Cortex of kidney (tissue), 1 donor: ENCODE measurements around the gene SMIM45.

Source experiments
- DNase-seq: peaks from one replicate; lab custom pipeline; 2025; lab: John Stamatoyannopoulos, UW

SMIM45 gene

GRCh38 chr22:41951898-41952474 lies at the start of gene SMIM45:
Gene SMIM45, plus strand, starts transcription at chr22:41952150.
- DNase-seq: no peak

DNA sequence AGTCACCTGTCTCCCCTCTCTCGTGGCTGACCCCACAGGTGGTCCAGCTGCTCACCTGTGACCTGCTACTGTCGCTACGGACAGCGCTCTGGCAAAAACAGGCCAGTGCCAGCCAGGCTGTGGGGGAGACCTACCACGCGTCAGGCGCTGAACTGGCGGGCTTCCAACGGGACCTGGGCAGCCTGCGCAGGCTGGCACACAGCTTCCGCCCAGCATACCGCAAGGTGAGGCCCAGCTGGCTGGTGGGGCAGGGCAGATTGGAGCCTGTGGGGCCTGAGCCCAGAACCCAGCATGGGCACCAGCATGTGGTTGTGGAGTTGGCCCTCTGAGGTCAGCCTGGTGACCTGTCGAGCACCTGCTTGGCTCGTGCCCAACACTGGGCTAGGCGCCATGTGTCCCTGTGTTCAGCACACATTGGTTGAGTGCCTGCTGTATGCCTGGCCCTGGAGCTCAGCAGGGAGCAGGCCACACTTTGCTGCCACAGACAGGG lies 49.0 kb upstream of the SMIM45 start:
- DNase-seq: no peak

DNA sequence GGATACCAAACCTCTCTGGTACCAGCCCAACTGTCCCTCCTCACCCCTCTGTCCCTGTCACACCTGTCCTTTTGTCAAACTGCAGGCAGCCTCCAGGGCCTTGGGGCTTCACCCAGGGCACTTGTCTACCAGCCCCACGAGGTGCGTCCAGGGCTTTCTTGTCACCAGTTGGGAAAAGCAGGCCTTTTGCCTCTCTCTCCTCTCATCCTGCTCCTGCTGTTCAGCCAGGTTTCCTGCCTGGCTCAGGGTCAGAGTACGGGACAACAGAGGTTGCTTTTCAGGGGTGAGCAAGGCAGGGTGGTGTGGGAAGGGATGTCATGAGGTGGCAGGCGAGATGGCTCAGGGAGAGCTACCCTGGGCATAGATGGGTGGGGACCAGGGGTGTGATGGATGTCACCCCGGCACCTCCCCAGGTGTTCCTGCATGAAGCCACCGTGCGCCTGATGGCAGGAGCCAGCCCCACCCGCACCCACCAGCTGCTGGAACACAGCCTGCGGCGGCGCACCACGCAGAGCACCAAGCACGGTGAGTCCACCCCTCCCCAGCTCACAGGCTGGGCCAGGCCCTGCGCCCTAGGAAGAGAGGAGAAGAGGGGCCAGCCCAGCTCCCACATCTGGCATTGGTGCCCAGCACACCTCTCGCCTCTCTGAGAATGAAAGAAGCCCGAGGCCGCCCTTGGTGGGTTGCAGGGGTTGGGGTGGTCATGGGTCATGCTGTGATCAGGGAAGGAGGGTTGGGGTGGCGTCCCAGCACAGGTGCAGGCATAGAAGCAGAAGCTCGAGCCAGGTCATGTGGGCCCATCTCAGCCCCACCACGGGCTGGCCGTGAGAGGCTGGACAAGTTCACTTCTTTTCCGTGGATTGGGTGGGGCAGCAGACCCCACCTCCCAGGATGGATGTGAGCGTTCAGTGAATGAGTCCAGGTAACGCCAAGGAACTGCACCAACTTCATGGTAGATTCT lies 47.2 kb upstream of the SMIM45 start:
- no peak for DNase-seq

DNA sequence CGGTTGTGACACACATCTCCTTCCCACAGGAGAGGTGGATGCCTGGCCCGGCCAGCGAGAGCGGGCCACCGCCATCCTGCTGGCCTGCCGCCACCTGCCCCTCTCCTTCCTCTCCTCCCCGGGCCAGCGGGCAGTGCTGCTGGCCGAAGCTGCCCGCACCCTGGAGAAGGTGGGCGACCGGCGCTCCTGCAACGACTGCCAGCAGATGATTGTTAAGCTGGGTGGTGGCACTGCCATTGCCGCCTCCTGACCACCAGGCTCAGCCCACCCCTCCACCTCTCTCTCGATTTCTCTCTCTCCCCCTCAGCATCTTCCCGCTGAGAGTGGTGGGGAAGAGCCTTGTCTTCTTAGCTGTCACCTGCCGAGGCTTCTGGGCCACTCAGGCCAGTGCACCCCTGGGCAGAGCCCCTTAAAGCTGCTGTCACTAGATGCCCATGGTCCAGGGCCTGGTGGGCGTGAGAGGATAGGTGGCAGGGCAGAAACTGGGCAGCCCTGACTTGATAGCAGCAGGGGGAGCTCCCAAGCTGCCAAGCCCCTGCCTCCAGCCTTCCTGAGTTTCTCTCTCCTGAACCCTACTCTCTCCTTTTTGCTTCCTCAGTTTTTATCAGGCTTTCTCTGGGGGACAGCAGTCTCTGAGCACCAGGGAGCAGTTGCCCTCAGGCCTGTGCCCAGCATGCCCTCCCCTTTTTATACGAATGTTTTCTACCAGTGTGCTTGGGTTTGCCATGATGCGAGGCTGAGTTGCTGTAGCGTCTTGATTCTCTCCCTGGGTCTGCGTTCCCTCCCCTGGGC lies 46.3 kb upstream of the SMIM45 start:
- DNase-seq: no peak

DNA sequence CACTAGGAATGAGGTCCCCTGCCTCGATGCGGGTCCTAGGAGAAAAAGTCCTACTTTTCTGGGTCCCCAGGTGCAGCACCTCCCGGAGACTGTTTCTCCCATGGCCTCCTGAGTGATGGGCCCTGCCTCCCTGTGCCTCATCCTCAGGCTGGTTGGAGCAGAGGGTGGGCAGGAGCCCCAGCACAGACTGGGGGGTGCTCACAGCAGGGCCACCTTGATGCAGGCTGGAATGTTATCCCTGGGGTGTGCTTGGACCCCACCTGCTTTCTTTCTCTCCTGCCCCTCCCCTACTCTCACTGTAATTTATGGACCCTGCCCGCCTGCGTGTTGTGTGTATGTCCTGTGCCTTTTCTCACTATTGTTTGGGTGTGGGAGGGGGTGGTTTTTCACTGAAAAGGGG lies 45.1 kb upstream of the SMIM45 start:
- no peak for DNase-seq

- no peak for DNase-seq
Observed at GRCh38 chr22:41907436-41908401, 44.2 kb upstream of the SMIM45 start.

DNA sequence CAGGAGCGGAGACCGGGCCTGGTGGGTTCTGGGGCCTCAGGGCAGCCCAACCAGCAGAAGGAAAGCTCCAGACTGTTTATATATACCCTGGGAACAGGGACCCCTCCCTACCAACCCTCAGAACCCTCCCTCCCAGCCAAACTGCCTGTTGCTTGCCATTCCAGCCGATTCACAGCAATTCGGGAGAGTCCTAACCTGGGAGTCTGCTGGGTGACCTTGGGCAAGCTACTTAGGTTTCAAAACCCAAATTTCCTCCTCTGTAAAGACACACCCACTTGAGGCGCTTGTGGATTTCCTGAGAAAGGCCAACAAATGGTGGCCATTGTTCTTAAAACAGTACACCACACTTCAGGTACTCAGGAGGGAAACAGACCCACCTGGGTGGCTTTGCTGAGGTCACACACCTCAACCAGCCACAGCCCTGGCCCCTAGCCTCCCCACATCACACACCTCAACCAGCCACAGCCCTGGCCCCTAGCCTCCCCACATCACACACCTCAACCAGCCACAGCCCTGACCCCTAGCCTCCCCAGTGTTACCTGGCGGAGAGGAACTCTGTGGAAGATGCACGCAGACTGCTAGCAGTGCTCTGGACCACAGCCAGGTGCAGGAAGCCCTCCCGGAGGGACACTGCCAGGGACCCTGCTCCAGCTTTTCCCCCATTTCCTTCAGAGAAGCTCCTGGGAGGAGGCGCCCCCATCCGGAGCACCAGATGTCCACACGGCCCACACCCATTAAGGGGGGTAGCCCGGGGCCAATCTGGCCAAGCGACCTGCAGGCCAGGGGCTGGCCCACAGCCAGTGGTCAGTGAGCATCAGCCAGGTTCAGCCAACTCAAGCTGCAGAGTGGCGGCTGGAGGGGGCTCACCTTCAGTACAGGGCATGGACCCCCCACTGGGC lies 43.3 kb upstream of the SMIM45 start:
- DNase-seq: no peak

DNA sequence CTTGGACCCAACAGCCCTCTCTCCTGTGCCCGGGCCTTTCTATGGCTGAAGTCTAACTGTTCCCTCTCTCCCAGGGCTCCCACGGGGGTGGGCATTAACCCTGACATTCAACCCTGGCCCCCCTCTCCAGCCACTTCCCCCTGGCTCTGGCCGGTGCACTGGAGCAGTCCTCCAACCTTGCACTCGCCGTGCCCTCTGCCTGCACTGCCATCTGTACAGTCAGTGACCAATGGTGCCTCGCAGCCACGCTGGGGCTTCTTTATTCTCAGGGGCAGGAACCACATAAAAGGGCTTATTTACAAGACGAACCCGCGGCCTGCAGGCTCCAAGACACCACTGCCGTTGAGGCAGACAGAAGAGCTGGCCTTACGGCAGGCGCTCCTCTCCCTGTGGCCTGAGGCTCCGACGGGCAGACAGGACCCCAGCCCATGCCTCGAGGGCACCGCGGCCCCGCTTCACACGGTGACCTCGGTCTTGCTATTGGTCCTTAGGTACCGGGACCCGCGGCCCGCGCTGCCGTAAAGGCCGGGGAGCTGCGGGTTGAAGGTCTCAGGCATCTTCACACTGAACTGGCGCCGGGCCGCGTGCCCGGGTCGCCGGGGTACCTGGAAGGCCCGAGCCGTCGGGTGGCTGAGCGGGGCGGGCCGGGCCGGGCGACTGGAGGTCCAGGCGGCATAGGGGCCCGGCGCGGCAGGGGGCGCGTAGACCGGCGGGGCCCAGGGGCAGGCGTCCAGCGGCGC lies 42.5 kb upstream of the SMIM45 start:
- DNase-seq: no peak

- DNase-seq: no peak
Observed at GRCh38 chr22:41910050-41911000, 41.6 kb upstream of the SMIM45 start.

DNA sequence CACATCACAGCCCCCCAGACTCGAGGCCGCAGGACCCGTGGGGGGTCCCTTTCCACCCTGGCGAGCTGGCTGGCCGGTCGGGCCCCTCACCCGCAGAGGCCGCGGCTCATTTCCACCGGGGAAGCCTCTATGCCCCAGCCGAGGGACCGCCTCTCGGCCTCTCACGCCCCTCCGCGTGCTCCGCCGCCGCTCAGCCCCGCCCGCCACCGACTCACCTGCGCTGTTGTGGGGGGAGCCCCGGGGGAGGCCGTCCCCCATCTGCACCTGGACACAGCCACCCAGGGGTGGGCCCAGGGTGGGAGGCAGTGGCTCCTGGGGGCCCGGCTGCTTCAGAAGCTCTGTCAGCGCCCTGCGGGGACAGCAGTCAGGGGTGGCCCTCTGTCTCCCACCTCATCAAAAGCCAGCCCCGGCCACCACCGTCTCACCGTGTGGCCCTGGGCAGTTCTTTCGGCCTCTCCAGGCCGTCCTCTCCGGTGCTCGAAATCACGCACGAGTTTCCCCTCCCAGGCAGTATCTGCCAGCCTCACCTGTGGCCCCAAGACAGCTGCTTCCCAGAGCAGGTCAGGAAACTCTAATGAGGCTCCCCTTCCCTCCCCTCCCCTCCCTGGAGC lies 40.8 kb upstream of the SMIM45 start:
- no peak for DNase-seq

DNA sequence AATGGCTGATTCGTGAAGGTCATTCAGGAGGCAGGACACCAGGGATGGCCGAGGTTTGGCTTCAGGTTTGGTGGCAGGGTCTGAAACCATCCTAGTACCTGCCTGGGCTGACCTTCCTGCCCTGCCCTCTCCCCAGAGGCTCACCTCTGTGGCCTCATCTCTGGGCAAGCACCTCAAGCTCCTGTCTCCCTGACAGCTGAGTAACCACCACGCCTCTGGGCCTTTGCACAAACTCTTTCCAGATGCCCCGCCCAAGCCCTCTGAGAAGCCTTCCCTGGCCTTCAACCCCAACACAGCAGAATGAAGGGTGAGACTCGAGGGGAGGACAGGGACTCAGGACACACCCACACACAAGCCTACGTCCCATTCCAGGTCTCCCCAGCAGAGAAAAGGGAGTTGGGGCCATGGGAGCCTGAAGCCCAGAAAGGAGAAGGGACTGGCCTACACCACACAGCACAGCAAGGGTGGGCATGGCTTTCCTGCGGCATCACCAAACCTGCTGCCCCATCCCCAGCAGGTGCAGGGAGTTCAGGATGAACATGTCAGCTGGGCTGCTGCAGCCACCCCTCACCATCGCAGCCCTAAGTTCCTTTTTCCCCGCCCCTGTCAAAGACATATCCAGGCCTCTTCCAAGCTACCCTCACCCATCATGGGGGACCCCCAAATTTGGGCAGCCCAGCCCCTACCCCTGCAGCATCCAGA lies 39.5 kb upstream of the SMIM45 start:
- no peak for DNase-seq

DNA sequence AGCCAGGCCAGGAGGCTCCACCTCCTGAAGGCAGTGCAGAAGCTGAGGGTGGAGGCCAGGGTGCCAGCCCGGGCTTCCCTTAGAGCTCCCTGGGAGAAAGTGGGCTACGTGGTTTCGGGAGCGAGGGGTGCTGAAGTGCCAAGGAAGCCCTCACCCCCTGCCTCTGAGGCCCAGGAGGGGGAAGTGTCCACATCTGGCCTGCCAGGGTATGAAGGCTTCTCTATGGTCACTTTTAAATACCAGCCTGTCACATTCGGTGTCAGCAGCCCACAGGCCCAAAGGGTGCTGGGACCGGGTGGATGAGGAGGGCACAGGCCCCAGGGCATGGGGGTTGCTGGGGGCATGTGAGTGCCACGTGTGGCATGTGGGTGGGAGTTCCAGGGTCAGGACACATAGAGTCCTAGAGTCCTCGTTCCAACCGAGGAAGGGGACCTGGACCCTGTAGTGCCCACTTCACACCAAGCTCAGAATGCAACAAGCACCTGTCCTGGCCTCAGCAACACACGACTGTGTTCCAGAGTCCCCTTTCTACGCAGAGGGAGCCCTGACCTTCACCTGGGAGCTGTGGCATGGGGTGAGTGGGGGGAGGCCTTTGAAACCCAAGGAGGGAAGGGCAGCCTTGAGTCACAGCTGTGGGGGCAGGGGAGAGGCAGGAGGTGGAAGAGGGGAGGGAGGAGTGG lies 38.8 kb upstream of the SMIM45 start:
- DNase-seq: no peak

- no peak for DNase-seq
Observed at GRCh38 chr22:41913842-41914534, 38.0 kb upstream of the SMIM45 start.

DNA sequence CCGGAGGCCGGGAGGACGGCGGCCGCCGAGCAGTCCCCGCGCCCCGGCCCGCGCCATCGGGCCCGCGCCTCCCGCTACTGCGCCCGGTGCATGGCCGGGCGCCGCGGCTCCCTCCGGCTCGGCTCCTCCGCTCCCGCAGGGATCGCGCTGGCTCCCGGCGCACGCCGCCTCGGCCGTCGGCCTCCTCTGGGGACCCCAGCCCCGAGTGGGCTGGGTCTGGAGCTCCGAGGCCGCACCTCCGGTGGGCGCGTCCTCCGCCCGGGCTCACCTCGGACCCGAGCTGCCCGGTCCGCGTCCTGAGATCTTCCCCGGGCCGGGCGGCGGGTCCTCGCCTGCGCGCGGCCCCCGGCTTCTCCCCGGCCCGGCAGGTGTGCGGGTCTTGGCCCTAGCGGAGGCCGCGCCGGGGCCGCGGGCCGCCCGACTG lies 37.3 kb upstream of the SMIM45 start:
- DNase-seq: no peak

DNA sequence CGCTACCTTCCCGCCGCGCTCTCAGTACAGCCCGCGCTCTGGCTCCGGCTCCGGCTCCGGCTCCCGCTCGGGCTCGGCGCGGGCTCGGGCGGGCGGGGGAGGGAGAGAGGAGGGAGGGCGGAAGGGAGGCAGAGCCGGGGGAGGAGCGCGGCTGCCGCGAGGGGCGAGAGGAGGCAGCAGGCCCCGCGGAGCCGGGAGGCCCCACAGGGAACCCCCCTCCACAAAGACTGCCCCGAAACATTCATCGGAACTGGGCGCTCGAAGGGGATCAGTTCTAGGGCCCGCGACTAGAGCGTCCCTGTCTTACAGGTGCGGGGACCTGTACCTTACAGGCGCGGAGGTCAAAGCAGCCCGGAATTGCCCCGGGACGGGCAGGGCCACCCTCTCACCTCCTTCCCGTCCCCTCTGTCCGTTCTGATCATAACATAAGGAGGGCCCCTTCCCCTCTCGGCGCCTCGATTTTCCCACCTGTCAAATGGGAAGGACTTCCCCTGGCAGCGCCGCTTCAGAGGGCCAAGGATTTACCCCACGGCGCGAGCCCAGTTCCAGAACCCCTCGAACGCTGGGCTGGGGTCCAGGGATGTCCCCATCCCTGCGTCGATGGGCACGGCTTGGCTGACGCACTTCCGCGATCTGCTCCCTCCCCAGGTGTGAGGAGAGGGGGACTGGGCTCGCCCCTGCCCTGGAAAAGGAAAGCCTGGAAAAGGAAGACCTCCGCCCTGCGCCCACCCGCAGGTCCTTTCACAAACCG lies 36.7 kb upstream of the SMIM45 start, which contains the start of gene SHISA8:
Gene SHISA8 (minus strand): TSS at position 40 of the 751 bp plus-strand sequence. CDS start 407 bp downstream, outside the sequence.
- no peak for DNase-seq
